DOHH2 (cell line): ENCODE results near the gene ZNF546.

ENCODE experiments used
- H3F3A ChIP-seq: fragments of 200-600 bp; sonication (generic), shearing (Covaris generic); 2 replicates; pipeline ENCODE4 v1.6.0; 2016; ENCODE audit warnings: antibody characterized with exemption, mild to moderate bottlenecking; ENCODE audit not compliant: control insufficient read depth, insufficient read depth
- H3K27ac ChIP-seq: fragments of 200-600 bp; sonication (generic); 2 replicates; pipeline ENCODE4 v1.5.1; 2014; ENCODE audit warnings: low read depth, mild to moderate bottlenecking, low read length, moderate library complexity
- H3K27me3 ChIP-seq: fragments of 200-600 bp; sonication (generic); 2 replicates; pipeline ENCODE4 v1.6.1; 2014; ENCODE audit warnings: mild to moderate bottlenecking, low read length, mixed read lengths; ENCODE audit not compliant: control insufficient read depth
- H3K36me3 ChIP-seq: fragments of 200-600 bp; sonication (generic); 2 replicates; pipeline ENCODE4 v1.6.1; 2014; ENCODE audit warnings: mild to moderate bottlenecking, low read length, moderate library complexity, mixed read lengths; ENCODE audit not compliant: control insufficient read depth
- H3K4me1 ChIP-seq: fragments of 200-600 bp; sonication (generic); 2 replicates; pipeline ENCODE4 v1.6.1; 2014; ENCODE audit warnings: mild to moderate bottlenecking, low read length, mixed read lengths; ENCODE audit not compliant: control insufficient read depth
- H3K4me2 ChIP-seq: fragments of 200-600 bp; sonication (generic); 2 replicates; pipeline ENCODE4 v1.6.0; 2014; ENCODE audit warnings: mild to moderate bottlenecking, low read length, moderate library complexity
- H3K4me3 ChIP-seq: fragments of 200-600 bp; sonication (generic); 2 replicates; pipeline ENCODE4 v1.5.1; 2014; ENCODE audit warnings: mild to moderate bottlenecking, low read length, mixed read lengths
- H3K79me2 ChIP-seq: fragments of 200-600 bp; sonication (generic); 2 replicates; pipeline ENCODE4 v1.6.1; 2014; ENCODE audit warnings: mild to moderate bottlenecking, low read length, mixed read lengths; ENCODE audit not compliant: control insufficient read depth
- H3K9me2 ChIP-seq: fragments of 200-600 bp; sonication (generic); replicated peaks from 2 replicates; pipeline ENCODE4 v1.6.1; 2014; ENCODE audit warnings: mild to moderate bottlenecking, low read length, mixed read lengths; ENCODE audit not compliant: control insufficient read depth
- H3K9me3 ChIP-seq: fragments of 200-600 bp; sonication (generic); 2 replicates; pipeline ENCODE4 v1.6.1; 2014; ENCODE audit warnings: antibody characterized with exemption, low read length, mixed read lengths; ENCODE audit not compliant: control insufficient read depth, insufficient read depth
- H4K20me1 ChIP-seq: fragments of 200-600 bp; sonication (generic); 2 replicates; pipeline ENCODE4 v1.6.0; 2014; ENCODE audit warnings: low read depth, mild to moderate bottlenecking, antibody characterized with exemption, low read length, moderate library complexity; ENCODE audit not compliant: control insufficient read depth, insufficient read depth
- CTCF ChIP-seq: fragments of 200-600 bp; sonication (generic); IDR thresholded peaks from one replicate; pipeline ENCODE4 v1.5.1; 2014; ENCODE audit warnings: antibody characterized with exemption, mild to moderate bottlenecking, low read depth, low read length; ENCODE audit not compliant: poor library complexity, severe bottlenecking
- EZH2phosphoT487 ChIP-seq: fragments of 200-600 bp; sonication (generic); IDR thresholded peaks from 2 replicates; pipeline ENCODE4 v1.6.1; 2017; ENCODE audit warnings: borderline replicate concordance, mild to moderate bottlenecking, antibody characterized with exemption, low read length, moderate library complexity, mixed read lengths

The ZNF546 gene

GRCh38 chr19:39986643-39987042, 10.2 kb upstream of the ZNF546 start:
- TF ChIP-seq EZH2phosphoT487 = no peak
- no peak for TF ChIP-seq CTCF
- Histone ChIP-seq H3K4me1 (no peaks in the 10 kb centered on the region), H3K4me2 (no peak overlapping the region), H4K20me1 (no peaks in the 10 kb centered on the region), H3K79me2 (peaks cover 89% of the 10 kb centered on the region), H3K4me3 (no peak overlapping the region), H3K27me3 (no peaks in the 10 kb centered on the region), H3K9me2 (no peaks in the 10 kb centered on the region), H3K9me3 (peaks cover 37% of the 10 kb centered on the region), H3K36me3 (peaks cover 45% of the 10 kb centered on the region), H3F3A (peaks cover 17% of the 10 kb centered on the region), H3K27ac (no peak overlapping the region)

GRCh38 chr19:39987167-39987566, 9.7 kb upstream of the ZNF546 start:
- H3K4me1 ChIP-seq = no peaks in the 10 kb centered on the region
- H4K20me1 ChIP-seq = no peaks in the 10 kb centered on the region
- H3K79me2 ChIP-seq = peaks cover 89% of the 10 kb centered on the region
- no peaks in the 10 kb centered on the region for H3K27me3 ChIP-seq
- no peak overlapping the region for H3K4me2 ChIP-seq
- no peaks in the 10 kb centered on the region for H3K9me2 ChIP-seq
- peaks cover 37% of the 10 kb centered on the region for H3K9me3 ChIP-seq
- H3K27ac ChIP-seq = no peak overlapping the region
- peaks cover 17% of the 10 kb centered on the region for H3F3A ChIP-seq
- TF ChIP-seq EZH2phosphoT487 (no peak), CTCF (no peak)
- no peak overlapping the region for H3K4me3 ChIP-seq
- H3K36me3 ChIP-seq = peaks cover 42% of the 10 kb centered on the region

- no peak overlapping the region for H3K4me2 ChIP-seq
- no peaks in the 10 kb centered on the region for H4K20me1 ChIP-seq
These were observed 9.3 kb upstream of the ZNF546 start for GRCh38 chr19:39987596-39987995.

More at GRCh38 chr19:39987596-39987995, 9.3 kb upstream of the ZNF546 start:
- H3K4me1 ChIP-seq = no peaks in the 10 kb centered on the region
- peaks cover 89% of the 10 kb centered on the region for H3K79me2 ChIP-seq
- peaks cover 37% of the 10 kb centered on the region for H3K36me3 ChIP-seq
- TF ChIP-seq CTCF (no peak), EZH2phosphoT487 (no peak)
- H3K9me2 ChIP-seq = no peaks in the 10 kb centered on the region
- H3K4me3 ChIP-seq = no peak overlapping the region
- no peak overlapping the region for H3K27ac ChIP-seq
- peaks cover 17% of the 10 kb centered on the region for H3F3A ChIP-seq
- no peaks in the 10 kb centered on the region for H3K27me3 ChIP-seq
- peaks cover 37% of the 10 kb centered on the region for H3K9me3 ChIP-seq
